ENCODE results near the gene CNTNAP5. TPM values are rescaled to one million over a fixed set of nuclear protein-coding genes. Genes with fewer than 3 reads are reported as not detected.

CNTNAP5 gene
- total and polyA plus RNA-seq, 2 of the 4 experiments (the other 2 are of a cell fraction), result not detected

DNA sequence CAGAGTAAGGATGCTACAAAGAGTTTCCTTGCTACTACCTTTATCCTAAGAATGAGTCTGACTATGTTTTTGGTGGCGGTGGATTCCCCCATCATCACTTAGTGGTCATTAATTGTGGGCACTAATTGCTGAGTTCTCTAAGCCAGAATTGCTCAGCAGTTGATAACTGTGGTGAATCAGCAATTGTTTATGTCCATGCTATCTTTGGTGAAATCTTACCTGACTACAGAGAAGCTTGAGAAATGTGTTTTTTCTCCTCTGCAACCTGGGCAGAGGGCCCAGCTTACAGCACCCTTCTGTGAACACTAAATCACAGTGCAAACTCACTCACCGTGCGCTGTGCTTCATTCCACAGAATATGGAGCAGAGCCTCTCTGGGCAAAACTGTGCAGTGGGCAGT is 683.6 kb downstream of the CNTNAP5 start:
- H3K14ac ChIP-seq (replicated peaks; ENCODE audit: low read depth, low read length), result no peak overlapping the region
- H3K4me2 ChIP-seq (ENCODE audit: low read depth, low read length), result no peak overlapping the region
- ChIA-PET POLR2A (ENCODE audit: unreplicated experiment) (no interaction called here), CTCF (no interaction called here)
- no peak overlapping the region for H3K4me3 ChIP-seq (ENCODE audit: insufficient read depth, low read depth, low read length)
- H3K4me1 ChIP-seq (ENCODE audit: control insufficient read depth, insufficient read depth, low read length), result no peaks in the 10 kb centered on the region
- DNase-seq (no peak), ATAC-seq (ENCODE audit: low read depth) (no peak)
- TF ChIP-seq NFE2L2 (IDR thresholded peaks at IDR 0.05; ENCODE audit: low read depth, low read length) (no peak), RCOR1 (IDR thresholded peaks at IDR 0.05; ENCODE audit: insufficient replicate concordance, low read length) (no peak), RFX5 (IDR thresholded peaks at IDR 0.05; ENCODE audit: low read depth, low read length) (no peak), POLR2A (IDR thresholded peaks at IDR 0.05; ENCODE audit: low read depth, low read length) (no peak), RAD21 (IDR thresholded peaks at IDR 0.05; ENCODE audit: low read length) (no peak), BHLHE40 (IDR thresholded peaks at IDR 0.05; ENCODE audit: low read depth, low read length) (no peak), CEBPB (IDR thresholded peaks at IDR 0.05; ENCODE audit: low read depth, low read length) (no peak), MXI1 (IDR thresholded peaks at IDR 0.05; ENCODE audit: borderline replicate concordance, low read depth, low read length) (no peak), ELK1 (IDR thresholded peaks at IDR 0.05; ENCODE audit: borderline replicate concordance, low read depth, low read length) (no peak), USF2 (IDR thresholded peaks at IDR 0.05; ENCODE audit: low read depth, low read length) (no peak), SMC3 (IDR thresholded peaks at IDR 0.05; ENCODE audit: low read depth, low read length) (no peak), MAFK (IDR thresholded peaks at IDR 0.05; ENCODE audit: low read depth, low read length) (no peak), FOS (IDR thresholded peaks at IDR 0.05; ENCODE audit: low read depth, low read length) (no peak), MAZ (IDR thresholded peaks at IDR 0.05; ENCODE audit: borderline replicate concordance, low read depth, low read length) (no peak), CHD1 (IDR thresholded peaks at IDR 0.05; ENCODE audit: low read depth, low read length) (no peak)
- TF ChIP-seq, protein P1, sequence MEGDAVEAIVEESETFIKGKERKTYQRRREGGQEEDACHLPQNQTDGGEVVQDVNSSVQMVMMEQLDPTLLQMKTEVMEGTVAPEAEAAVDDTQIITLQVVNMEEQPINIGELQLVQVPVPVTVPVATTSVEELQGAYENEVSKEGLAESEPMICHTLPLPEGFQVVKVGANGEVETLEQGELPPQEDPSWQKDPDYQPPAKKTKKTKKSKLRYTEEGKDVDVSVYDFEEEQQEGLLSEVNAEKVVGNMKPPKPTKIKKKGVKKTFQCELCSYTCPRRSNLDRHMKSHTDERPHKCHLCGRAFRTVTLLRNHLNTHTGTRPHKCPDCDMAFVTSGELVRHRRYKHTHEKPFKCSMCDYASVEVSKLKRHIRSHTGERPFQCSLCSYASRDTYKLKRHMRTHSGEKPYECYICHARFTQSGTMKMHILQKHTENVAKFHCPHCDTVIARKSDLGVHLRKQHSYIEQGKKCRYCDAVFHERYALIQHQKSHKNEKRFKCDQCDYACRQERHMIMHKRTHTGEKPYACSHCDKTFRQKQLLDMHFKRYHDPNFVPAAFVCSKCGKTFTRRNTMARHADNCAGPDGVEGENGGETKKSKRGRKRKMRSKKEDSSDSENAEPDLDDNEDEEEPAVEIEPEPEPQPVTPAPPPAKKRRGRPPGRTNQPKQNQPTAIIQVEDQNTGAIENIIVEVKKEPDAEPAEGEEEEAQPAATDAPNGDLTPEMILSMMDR (conservative IDR thresholded peaks at IDR 0.05; ENCODE audit: low read depth, low read length), result no peak
- no peak overlapping the region for H2AK5ac ChIP-seq (ENCODE audit: low read depth, low read length)
- H3K9me1 ChIP-seq (ENCODE audit: insufficient read depth, low read length), result no peaks in the 10 kb centered on the region
- no peaks in the 10 kb centered on the region for H4K20me1 ChIP-seq (ENCODE audit: insufficient read depth, low read length)
- H2BK120ac ChIP-seq (ENCODE audit: low read depth, low read length), result no peak overlapping the region
- H4K91ac ChIP-seq (ENCODE audit: insufficient read depth, low read depth, low read length), result no peak overlapping the region
- H2BK20ac ChIP-seq (ENCODE audit: low read depth, low read length), result no peak overlapping the region
- in situ Hi-C loops (cut with MboI; ENCODE audit: low sequenced_read_pairs), result no loop called here
- H3K36me3 ChIP-seq (ENCODE audit: control insufficient read depth, insufficient read depth, low read length), result no peaks in the 10 kb centered on the region
- BruUV-seq (replicated peaks), result no TSS peak
- dilution Hi-C loops (cut with HindIII; ENCODE audit: low sequenced_read_pairs, unreplicated experiment), result no loop called here
- H4K5ac ChIP-seq (ENCODE audit: low read depth, low read length), result no peak overlapping the region
- H3K79me1 ChIP-seq (ENCODE audit: low read depth in 1 of 2, low read length in 2 of 2), result no peaks in the 10 kb centered on the region
- no peaks in the 10 kb centered on the region for H3K27me3 ChIP-seq (ENCODE audit: control insufficient read depth, insufficient read depth, low read length)
- no peak overlapping the region for H2BK15ac ChIP-seq (ENCODE audit: low read depth, low read length)
- no peak overlapping the region for H4K8ac ChIP-seq (ENCODE audit: low read depth in 2 of 2, low read length in 2 of 2)
- no peak overlapping the region for H3K9ac ChIP-seq (ENCODE audit: low read depth, low read length)
- H3K56ac ChIP-seq (ENCODE audit: extremely low read depth, insufficient read depth, low read length), result no peak overlapping the region
- no peak overlapping the region for H3K18ac ChIP-seq (ENCODE audit: low read depth, low read length)
- no CpG with 5 or more reads among the region's 3 CpGs for WGBS, 2 experiments (ENCODE audit: extremely low coverage in 2 of 2, insufficient read length in 1 of 2)
- H3K27ac ChIP-seq (ENCODE audit: insufficient read depth, low read length), result no peak overlapping the region
- H2AK9ac ChIP-seq (replicated peaks; ENCODE audit: low read depth, low read length, poor library complexity), result no peak overlapping the region
- intact Hi-C loops (cut with micrococcal nuclease), result no loop called here
- no peak overlapping the region for H2AFZ ChIP-seq (replicated peaks; ENCODE audit: low read length, poor library complexity)
- H3K9me3 ChIP-seq (ENCODE audit: control insufficient read depth, insufficient read depth, low read length), result no peaks in the 10 kb centered on the region
- no peak overlapping the region for H3K23ac ChIP-seq (ENCODE audit: low read depth, low read length)
- H3K4ac ChIP-seq (ENCODE audit: low read depth, low read length), result no peak overlapping the region
- H2BK5ac ChIP-seq (ENCODE audit: low read depth, low read length, poor library complexity, severe bottlenecking), result no peak overlapping the region

All from IMR-90 (cell line).